Measurements from ENCODE around the gene PARP6.
A peak's percentile ranks its signal among the peaks of the same experiment; 100 is the strongest.

Gene PARP6

DNA sequence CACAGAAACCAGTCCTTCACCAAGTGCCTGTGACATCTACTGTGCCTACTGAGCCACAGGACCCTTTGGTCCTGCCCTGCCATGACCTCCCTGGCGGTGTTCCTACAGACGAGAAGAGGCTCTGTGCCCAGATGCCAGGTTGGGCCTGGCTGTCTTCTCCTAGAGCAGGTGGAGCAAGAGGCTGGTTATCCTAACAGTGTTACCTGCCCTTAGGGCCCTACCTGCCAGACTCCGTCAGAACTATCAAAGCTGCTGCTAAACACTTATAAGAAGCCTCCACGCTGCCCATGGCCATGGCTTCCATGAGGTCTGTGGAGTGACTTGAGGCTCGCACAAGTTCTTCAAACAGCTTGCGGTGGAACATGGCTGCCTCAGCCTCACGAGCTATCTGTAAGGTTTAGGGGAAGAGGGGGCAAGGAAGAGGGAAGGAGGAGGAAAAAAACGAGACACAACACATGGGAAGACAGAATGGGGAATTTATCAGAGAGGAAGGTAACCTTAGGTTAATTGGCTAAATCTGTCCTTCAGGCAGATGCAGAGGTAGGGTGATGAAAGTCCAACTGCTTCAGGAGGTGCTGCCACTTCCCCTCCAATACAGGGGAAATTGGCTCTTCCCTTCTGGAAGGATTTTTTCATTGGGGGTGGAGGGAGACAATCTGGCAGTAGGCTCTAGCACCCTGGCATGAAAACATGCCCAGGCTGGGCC lies 69.4 kb downstream of the PARP6 start:
- in situ Hi-C loops (cut with HindIII; ENCODE audit: low pct_ligation_motif_present, low sequenced_read_pairs), result no loop called here
- Histone ChIP-seq H3K4me3 (ENCODE audit: low read depth, low read length) (no peak overlapping the region), H3K27ac (no peak overlapping the region), H3K36me3 (replicated peaks) (peaks cover 100% of the 10 kb centered on the region), H3K27me3 (replicated peaks) (no peaks in the 10 kb centered on the region)
- DNase-seq, result no peak
- TF ChIP-seq, protein P1, sequence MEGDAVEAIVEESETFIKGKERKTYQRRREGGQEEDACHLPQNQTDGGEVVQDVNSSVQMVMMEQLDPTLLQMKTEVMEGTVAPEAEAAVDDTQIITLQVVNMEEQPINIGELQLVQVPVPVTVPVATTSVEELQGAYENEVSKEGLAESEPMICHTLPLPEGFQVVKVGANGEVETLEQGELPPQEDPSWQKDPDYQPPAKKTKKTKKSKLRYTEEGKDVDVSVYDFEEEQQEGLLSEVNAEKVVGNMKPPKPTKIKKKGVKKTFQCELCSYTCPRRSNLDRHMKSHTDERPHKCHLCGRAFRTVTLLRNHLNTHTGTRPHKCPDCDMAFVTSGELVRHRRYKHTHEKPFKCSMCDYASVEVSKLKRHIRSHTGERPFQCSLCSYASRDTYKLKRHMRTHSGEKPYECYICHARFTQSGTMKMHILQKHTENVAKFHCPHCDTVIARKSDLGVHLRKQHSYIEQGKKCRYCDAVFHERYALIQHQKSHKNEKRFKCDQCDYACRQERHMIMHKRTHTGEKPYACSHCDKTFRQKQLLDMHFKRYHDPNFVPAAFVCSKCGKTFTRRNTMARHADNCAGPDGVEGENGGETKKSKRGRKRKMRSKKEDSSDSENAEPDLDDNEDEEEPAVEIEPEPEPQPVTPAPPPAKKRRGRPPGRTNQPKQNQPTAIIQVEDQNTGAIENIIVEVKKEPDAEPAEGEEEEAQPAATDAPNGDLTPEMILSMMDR (IDR thresholded peaks at IDR 0.05; ENCODE audit: low read depth, low read length, missing control alignments), result no peak

DNA sequence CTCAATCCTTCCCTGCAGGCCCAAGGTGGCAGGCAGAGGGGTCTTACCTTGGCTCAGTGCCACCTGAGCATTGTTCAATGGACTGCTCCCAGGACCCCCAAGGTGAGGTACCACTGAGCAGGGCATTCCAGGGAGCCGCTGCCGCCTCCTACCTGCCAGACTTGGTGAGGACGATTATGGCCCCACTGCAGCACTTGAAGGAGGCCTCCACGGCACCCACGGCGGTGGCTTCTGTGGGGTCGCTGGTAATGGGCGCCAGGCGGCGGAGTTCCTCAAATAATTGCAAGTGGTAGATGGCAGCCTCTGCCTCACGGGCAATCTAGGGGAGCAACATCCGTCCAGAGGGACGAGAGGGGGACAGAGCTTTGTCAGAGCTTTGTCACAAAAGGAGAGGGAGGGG lies 70.1 kb downstream of the PARP6 start:
- Histone ChIP-seq H3K36me3 (replicated peaks) (peaks cover 94% of the 10 kb centered on the region), H3K27ac (no peak overlapping the region)

DNA sequence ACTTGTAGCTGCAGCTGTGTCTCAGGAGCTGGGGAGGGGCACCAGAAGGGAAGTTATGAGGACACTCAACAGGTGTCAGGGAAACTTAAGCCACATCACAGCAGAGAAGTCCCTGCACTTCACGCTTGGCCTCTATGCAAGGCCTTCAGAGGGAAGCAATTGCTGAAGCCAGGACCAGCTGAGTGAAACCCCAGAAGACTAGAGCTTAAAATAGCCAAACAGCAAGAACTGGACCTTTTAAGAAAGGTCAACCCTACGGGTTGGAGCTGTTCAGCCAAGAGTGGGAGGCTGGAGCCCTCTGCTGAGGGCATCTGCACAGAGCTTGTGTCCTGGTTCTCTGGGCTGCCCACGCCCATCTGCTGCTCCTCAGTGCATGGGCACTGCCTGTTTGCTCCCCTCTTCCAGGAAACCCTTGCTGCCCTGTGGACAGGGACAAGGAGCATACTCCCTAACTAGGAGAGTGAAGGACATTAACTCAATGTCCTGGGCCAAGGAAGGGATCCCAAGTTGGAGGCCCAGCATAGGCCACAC lies 70.9 kb downstream of the PARP6 start:
- no peaks in the 10 kb centered on the region for H3K27me3 ChIP-seq (replicated peaks)
- no peak for DNase-seq
- H3K36me3 ChIP-seq (replicated peaks), result peaks cover 86% of the 10 kb centered on the region
- in situ Hi-C loops (cut with HindIII; ENCODE audit: low pct_ligation_motif_present, low sequenced_read_pairs), result no loop called here
- H3K27ac ChIP-seq, result no peak overlapping the region
- no peak overlapping the region for H3K4me3 ChIP-seq (ENCODE audit: low read depth, low read length)
- TF ChIP-seq, protein P1 (IDR thresholded peaks at IDR 0.05; ENCODE audit: low read depth, low read length, missing control alignments), result no peak

More for the DNA sequence above, 70.1 kb downstream of the PARP6 start:
- TF ChIP-seq, protein P1 (IDR thresholded peaks at IDR 0.05; ENCODE audit: low read depth, low read length, missing control alignments), result no peak
- DNase-seq, result no peak
- H3K27me3 ChIP-seq (replicated peaks), result no peaks in the 10 kb centered on the region
- no peak overlapping the region for H3K4me3 ChIP-seq (ENCODE audit: low read depth, low read length)
- in situ Hi-C loops (cut with HindIII; ENCODE audit: low pct_ligation_motif_present, low sequenced_read_pairs), result no loop called here

DNA sequence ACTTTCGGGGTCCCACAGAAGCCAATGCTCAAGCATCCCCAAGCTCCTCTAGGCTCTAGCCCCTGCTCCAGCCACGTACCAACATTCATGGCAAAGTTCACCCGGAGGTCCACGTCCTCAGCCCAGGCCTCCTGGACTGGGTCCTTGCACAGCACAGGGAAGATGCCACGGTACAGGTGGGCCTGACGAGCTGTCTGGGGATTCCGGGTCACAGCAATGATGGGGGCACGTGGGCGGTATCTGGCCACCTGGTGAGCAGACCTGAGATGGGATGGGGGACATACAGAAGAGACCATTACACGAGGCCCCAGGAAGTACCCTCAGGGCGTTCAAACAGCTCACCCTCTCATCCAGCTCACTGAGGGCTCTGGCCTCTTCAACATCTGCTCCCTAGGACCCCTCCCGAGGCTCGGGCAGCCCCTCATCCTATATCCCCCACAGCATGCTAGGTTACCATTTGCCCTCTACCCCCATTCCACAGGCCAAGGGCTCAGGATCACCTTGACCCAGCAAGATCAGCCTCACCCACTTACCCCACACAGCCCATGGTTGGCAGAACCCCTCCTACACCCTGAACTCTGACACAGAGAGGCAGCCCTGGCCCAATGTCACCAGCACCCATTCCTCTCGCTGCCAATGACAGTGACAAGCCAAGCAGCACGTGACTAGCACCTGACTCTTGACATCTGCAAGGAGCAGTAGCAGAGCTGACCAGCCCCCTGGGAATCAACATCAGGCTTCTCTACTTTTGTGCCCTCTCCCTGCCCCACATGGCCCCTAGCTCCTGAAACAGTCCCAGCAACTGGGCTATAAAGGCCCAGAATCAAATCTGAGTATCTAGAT lies 71.7 kb downstream of the PARP6 start:
- H3K27ac ChIP-seq, result no peak overlapping the region
- H3K27me3 ChIP-seq (replicated peaks), result no peaks in the 10 kb centered on the region
- TF ChIP-seq, protein P1 (IDR thresholded peaks at IDR 0.05; ENCODE audit: low read depth, low read length, missing control alignments), result no peak
- peaks cover 77% of the 10 kb centered on the region for H3K36me3 ChIP-seq (replicated peaks)
- in situ Hi-C loops (cut with HindIII; ENCODE audit: low pct_ligation_motif_present, low sequenced_read_pairs), result no loop called here
- H3K4me3 ChIP-seq (ENCODE audit: low read depth, low read length), result no peak overlapping the region
- no peak for DNase-seq

DNA sequence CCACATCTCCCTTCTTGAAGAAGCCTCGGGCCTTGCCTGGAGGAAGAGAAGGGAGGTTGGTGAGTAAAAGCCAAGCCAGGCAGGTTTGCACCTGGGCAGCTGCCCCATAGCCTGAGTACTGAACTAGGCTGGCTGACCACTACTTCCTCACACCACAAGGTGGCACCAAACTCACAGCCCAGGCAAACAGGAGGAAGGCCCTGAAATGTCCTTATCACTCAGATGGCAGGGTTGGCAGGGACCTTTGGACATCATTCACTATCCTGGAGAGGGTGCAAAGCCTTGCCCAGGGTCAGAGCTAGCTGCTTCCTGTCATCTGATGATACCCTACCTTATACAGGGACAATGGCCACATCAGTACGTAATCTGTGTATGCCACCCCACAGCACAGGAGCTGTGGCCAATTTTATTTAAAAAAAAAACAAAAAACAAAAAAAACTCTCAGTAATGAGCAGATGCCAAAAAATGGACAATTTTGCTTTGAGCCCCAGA lies 72.6 kb downstream of the PARP6 start:
- TF ChIP-seq, protein P1 (IDR thresholded peaks at IDR 0.05; ENCODE audit: low read depth, low read length, missing control alignments), result peak; percentile 94
- in situ Hi-C loops (cut with HindIII; ENCODE audit: low pct_ligation_motif_present, low sequenced_read_pairs), result no loop called here
- Histone ChIP-seq H3K36me3 (replicated peaks) (peaks cover 69% of the 10 kb centered on the region), H3K27me3 (replicated peaks) (no peaks in the 10 kb centered on the region), H3K4me3 (ENCODE audit: low read depth, low read length) (no peak overlapping the region), H3K27ac (no peak overlapping the region)
- DNase-seq, result peak; percentile 49

Data from brain microvascular endothelial cell (primary cell).